HAP-1 (cell line): ENCODE measurements around the gene NR3C1.

ENCODE experiments used
- DNase-seq, 2 experiments: peaks; one replicate each; pipeline ENCODE4 v3.0.0-alpha.2; 2016 to 2020; ENCODE audit warnings: low spot score in 2 of 2
- H3K27me3 ChIP-seq: fragments of 250-450 bp; sonication (Bioruptor Pico); 2 replicates; pipeline ENCODE4 v1.5.1; 2020; ENCODE audit warnings: low read depth, mild to moderate bottlenecking, moderate library complexity
- H3K36me3 ChIP-seq: fragments of 250-450 bp; sonication (Bioruptor Pico); replicated peaks from 2 replicates; pipeline ENCODE4 v1.5.1; 2020; ENCODE audit warnings: mild to moderate bottlenecking
- H3K4me1 ChIP-seq: fragments of 250-450 bp; sonication (Bioruptor Pico); 2 replicates; pipeline ENCODE4 v1.5.1; 2020; ENCODE audit warnings: mild to moderate bottlenecking
- H3K4me3 ChIP-seq: fragments of 250-450 bp; sonication (Bioruptor Pico); 2 replicates; pipeline ENCODE4 v1.5.1; 2020; ENCODE audit warnings: mild to moderate bottlenecking, moderate library complexity
- H3K9me3 ChIP-seq: fragments of 250-450 bp; sonication (Bioruptor Pico); 2 replicates; pipeline ENCODE4 v1.5.1; 2020; ENCODE audit warnings: mild to moderate bottlenecking, moderate library complexity
- in situ Hi-C: fragments of 300-500 bp; cut with MboI; formaldehyde crosslinking; loops from 3 replicates; pipeline ENCODE4 v1.14.3; 2020; ENCODE audit warnings: low sequenced_read_pairs, inconsistent platforms, mixed read lengths

The NR3C1 gene

DNA sequence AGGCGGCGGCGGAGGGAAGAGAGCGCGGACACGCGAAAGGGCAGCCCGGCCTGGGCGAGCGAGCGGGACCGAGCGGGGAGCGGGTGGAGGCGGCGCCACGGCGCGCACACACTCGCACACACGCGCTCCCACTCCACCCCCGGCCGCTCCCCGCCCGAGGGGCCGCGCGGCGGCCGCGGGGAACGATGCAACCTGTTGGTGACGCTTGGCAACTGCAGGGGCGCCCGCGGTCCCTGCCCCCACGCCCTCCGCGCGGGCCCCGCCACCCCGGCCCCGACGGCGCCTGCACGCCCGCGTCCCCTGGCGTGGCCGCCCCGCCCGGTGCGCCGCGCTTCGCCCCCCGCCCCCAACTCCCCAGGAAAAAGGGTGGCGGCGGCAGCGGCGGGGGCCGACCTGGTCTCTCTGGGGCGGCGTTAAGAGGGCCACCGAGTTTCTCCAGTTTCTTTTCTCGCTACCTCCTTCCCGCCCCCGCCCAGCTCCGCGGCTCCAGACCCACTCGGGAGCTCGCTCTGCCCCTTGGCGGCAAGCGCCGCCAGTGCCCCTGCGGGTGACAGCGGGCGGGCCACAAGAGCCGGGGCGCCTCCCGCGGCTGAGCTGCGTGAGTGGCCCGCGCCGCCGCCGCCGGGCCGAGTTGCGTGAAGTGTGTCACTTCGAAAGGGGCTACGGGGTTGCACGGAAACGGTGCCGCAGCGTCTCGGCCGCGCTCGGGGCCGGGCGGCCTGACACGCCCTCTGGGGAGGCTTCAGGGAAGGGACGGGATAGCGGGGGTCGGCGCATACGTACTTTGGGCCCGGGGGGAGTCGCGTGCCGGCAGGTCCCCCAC lies at the start of gene NR3C1:
NR3C1 (minus strand) TSS at position 94 of the 823 bp plus-strand sequence. CDS start 2,847 bp downstream, outside the sequence.
- Histone ChIP-seq H3K4me3 (peak within 1 kb of the TSS; percentile 23), H3K4me1 (no peaks in the 10 kb centered on the region), H3K36me3 (no peaks in the 10 kb centered on the region), H3K9me3 (0 out of 2 replicates have a peak, but pooled peaks cover 3% of the 10 kb centered on the region), H3K27me3 (peaks cover 68% of the 10 kb centered on the region)
- in situ Hi-C loops, result no loop called here
- DNase-seq, result peak in 1 of 2 experiments; percentile 50

DNA sequence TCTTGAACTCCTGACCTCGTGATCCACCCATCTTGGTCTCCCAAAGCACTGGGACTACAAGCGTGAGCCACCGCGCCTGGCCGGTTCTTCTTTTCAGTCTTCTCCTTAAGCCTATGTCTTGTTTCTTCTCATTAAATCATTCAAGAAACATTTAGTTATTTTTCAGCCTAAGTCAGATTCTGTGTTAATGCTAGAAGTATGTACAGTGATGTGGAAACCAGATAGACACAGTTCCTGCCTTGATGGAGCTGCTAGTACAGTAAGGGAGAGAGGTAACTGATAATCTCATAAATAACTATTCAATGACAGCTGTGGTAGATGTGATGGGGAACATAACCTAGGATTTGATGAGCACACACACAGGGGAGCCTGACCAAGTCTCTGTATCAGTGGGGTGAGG lies 46.3 kb upstream of the NR3C1 start:
- DNase-seq, result no peak
- no peaks in the 10 kb centered on the region for H3K9me3 ChIP-seq
- in situ Hi-C loops, result no loop called here
- H3K36me3 ChIP-seq, result no peaks in the 10 kb centered on the region
- H3K4me3 ChIP-seq, result no peak overlapping the region
- no peaks in the 10 kb centered on the region for H3K4me1 ChIP-seq
- no peaks in the 10 kb centered on the region for H3K27me3 ChIP-seq

DNA sequence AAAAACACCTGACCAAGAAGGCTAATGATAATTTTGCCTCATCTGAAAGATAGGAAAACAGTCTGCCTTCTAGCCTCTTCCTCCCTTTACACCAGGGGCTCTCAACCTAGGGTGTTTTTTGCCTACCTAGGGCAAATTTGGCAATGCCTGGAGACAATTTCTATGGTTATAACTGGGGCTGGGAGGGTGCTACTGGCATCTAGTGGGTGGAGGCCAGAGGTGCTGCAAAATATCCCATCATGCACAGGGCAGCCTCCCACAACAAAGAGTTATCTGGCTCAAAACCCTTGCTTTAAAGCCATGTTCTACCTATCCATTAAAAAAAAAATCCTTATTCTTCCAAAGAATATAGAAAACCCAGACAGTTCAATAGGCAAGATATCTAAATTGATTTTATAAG lies 45.0 kb upstream of the NR3C1 start:
- Histone ChIP-seq H3K27me3 (no peaks in the 10 kb centered on the region), H3K9me3 (no peaks in the 10 kb centered on the region), H3K36me3 (no peaks in the 10 kb centered on the region), H3K4me3 (no peak overlapping the region), H3K4me1 (no peaks in the 10 kb centered on the region)
- no peak for DNase-seq
- in situ Hi-C loops, result no loop called here

DNA sequence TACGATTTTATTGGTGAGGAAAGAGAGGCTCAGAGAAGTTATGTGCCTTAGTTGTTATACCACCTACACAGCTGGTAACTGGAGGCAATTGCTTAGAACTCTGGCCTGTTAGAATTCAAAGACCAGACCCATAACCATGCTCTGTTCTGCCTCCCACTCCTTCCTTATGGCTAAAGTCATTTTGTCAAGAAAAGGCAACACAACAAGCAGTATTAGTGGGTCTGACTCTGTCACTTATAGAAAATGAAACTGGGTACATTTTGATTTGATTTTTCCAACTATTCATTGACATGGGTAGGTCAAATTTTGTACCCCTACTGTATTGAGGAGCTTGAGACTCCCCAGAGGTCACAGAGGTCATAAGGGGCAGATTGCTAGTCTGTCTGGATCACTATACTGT lies 44.5 kb upstream of the NR3C1 start:
- Histone ChIP-seq H3K9me3 (no peaks in the 10 kb centered on the region), H3K4me3 (no peak overlapping the region), H3K4me1 (no peaks in the 10 kb centered on the region), H3K27me3 (no peaks in the 10 kb centered on the region), H3K36me3 (no peaks in the 10 kb centered on the region)
- no peak for DNase-seq
- in situ Hi-C loops, result no loop called here

DNA sequence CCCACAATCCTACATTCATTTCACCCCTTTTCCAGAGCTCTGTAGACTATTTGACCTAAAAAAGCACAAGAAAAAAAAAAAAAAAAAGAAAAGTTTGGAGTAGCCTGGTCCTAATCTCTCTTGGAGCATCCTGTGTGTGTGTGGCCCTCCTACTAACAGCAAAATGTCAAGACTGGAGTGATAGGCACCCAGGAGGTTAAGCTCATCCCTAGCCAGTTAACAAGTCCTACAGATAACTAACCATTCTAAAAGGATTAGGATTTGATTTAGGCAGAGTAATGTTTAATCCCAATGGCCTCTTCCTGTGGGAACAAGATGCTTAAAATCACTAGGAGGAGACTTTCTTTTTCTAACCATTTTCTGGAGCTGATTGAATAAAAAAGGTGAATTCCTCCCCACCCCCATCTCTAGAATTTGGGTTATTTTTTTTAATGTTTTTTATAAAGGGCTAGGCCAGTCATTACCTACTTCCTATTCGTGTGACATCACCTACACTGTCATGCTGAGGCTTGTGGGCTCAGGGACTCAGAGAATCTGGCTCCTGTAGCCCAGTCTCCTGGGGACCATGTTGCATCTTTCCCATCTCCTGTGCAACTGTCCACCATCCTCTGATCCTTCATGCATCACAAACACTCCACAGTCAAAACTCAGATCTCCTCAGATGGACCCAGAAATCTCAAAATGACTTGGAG lies 43.2 kb upstream of the NR3C1 start:
- no peaks in the 10 kb centered on the region for H3K4me1 ChIP-seq
- no peaks in the 10 kb centered on the region for H3K36me3 ChIP-seq
- no peaks in the 10 kb centered on the region for H3K9me3 ChIP-seq
- in situ Hi-C loops, result no loop called here
- H3K27me3 ChIP-seq, result no peaks in the 10 kb centered on the region
- no peak for DNase-seq
- H3K4me3 ChIP-seq, result no peak overlapping the region

DNA sequence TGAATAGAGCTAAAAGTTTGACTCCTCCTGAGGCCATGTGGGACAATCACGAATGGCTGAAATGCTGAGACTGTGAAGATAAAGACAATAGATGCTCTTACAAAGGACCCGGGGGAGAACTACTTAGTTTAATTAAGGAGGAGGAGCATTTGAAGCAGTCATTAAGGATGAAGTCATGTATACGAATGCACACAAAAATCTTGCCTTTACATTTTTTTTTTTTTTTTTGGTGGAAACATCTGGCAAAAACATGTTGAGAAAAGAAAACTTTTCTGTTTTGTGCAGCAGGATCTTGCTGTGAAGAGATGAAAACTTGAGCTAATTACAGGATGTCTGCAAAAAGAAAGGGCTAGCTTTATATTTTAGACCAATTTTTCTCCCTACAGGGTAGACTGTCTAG lies 42.3 kb upstream of the NR3C1 start:
- in situ Hi-C loops, result no loop called here
- no peaks in the 10 kb centered on the region for H3K36me3 ChIP-seq
- no peaks in the 10 kb centered on the region for H3K4me1 ChIP-seq
- DNase-seq, result no peak
- H3K9me3 ChIP-seq, result no peaks in the 10 kb centered on the region
- no peaks in the 10 kb centered on the region for H3K27me3 ChIP-seq
- no peak overlapping the region for H3K4me3 ChIP-seq

DNA sequence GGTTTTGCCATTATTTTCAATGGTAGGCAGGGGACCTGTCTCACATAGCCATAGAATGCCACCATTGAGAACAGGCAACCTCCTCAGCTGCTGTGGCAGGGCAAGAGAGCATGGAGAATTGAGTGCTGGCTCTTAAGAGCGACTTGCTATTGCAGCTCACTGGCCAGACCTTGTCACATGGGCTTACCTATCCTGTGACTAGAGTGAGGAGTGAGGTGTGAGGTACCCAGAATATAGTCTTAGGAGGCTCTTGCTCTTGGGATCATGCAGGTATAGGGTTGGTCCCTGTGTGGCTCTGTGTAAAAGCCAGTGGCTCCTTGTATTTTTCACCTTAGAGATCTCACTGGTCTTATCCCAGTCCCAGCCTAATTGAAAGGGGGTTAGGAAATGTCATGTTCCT lies 39.8 kb upstream of the NR3C1 start:
- Histone ChIP-seq H3K9me3 (no peaks in the 10 kb centered on the region), H3K27me3 (no peaks in the 10 kb centered on the region), H3K36me3 (no peaks in the 10 kb centered on the region), H3K4me1 (no peaks in the 10 kb centered on the region), H3K4me3 (no peak overlapping the region)
- no peak for DNase-seq
- in situ Hi-C loops, result no loop called here

DNA sequence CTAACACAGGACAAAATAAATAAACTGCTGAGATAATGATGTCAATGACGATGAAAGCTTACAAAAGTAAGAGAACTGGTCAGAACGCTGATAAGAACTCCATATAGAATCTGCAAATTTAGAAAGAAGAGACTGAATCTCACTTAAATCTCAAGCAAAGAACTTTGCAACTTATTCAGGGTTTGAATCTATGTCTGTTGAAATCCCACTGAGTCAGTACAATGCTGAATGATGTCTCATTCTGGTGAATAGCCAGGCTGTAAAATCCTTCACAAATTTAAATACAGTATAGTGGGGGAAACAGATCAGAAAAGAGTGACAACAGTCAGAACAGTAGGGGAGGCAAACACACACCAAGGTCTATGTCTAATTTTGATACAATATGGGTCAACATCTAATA lies 38.9 kb upstream of the NR3C1 start:
- Histone ChIP-seq H3K4me1 (no peaks in the 10 kb centered on the region), H3K4me3 (no peak overlapping the region), H3K36me3 (no peaks in the 10 kb centered on the region), H3K9me3 (no peaks in the 10 kb centered on the region), H3K27me3 (no peaks in the 10 kb centered on the region)
- in situ Hi-C loops, result no loop called here
- no peak for DNase-seq

DNA sequence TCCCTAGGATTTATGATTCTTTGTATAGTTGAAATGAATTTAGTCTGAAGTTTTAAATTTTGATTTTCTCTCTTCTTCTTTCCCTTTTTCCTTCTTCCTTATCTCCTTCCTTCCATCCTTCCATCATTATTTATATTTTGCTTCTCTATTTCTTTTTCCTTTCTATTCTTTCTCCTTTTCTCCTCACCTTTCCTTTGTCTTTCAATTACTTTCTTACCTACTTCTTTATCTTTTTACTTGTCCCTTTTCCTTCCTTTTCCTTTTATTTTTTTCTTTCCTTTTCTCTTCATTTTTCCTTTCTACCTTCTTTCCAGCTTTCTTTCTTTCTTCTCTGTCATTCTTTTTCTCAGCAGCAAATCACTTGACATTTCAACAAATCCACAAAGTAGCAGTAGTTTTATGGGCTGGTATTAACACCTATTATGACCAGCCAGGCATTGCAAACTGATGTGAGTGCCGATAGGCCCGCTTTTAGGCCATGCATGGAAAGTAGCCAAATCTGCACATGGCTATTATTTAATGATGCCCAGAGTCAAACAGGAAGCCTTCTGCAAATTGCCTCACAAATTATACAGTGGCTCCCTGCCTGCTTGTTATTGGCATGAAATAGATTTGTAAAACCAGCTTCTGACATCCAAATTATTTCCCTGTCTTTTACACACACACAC lies 37.1 kb upstream of the NR3C1 start:
- no peaks in the 10 kb centered on the region for H3K9me3 ChIP-seq
- no peak for DNase-seq
- no peaks in the 10 kb centered on the region for H3K27me3 ChIP-seq
- H3K36me3 ChIP-seq, result no peaks in the 10 kb centered on the region
- no peaks in the 10 kb centered on the region for H3K4me1 ChIP-seq
- no peak overlapping the region for H3K4me3 ChIP-seq
- in situ Hi-C loops, result no loop called here

DNA sequence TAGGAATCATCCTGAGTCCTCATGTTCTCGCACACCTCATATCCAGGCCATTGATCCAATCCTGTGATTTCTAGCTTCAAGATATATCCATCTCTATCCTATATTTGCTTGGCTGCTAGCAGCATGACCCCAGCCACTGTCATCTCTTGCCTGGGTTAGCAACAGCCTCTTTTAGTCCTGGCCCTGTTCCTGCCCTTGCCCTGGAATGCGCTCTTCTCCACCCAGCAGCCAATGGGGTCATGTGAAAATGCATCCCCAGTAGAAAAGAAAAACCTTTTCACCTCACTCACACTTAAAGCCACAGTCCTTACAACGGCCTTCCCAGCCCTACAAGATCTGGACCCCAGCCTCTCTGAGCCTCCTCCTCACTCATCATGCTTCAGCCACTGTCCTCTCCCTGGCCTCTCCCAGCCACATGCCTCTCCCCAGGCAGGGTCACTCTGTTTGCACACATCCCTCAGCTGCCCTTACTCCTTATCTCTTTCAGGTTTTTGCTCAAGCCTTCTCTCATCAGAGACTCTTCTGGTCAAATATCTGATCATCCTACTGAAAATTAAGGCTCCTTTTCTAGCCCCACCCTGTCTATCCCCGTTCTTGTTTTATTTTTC lies 34.3 kb upstream of the NR3C1 start:
- Histone ChIP-seq H3K4me3 (no peak overlapping the region), H3K9me3 (no peaks in the 10 kb centered on the region), H3K4me1 (no peaks in the 10 kb centered on the region), H3K36me3 (no peaks in the 10 kb centered on the region), H3K27me3 (no peaks in the 10 kb centered on the region)
- in situ Hi-C loops, result no loop called here
- no peak for DNase-seq

DNA sequence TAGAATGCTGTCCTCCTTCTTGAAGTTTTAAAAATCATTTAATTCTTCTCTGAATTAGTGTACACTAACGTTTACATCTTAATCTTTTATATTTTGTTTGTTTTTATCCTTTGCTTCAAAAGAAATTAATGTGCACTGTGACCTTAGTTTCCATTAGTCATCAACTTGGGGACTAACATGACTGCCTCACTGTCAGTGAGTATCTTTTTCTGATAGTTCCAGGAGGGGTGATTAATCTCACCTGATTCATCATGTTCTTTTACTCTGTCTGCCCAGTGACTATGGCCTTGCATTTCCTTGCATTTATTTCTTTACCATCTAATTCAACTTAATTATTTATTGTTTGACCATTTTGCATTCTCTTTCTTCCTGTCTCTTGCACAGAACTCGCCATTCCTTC lies 33.4 kb upstream of the NR3C1 start:
- Histone ChIP-seq H3K27me3 (no peaks in the 10 kb centered on the region), H3K4me1 (no peaks in the 10 kb centered on the region), H3K4me3 (no peak overlapping the region), H3K36me3 (no peaks in the 10 kb centered on the region), H3K9me3 (no peaks in the 10 kb centered on the region)
- DNase-seq, result no peak
- in situ Hi-C loops, result no loop called here

DNA sequence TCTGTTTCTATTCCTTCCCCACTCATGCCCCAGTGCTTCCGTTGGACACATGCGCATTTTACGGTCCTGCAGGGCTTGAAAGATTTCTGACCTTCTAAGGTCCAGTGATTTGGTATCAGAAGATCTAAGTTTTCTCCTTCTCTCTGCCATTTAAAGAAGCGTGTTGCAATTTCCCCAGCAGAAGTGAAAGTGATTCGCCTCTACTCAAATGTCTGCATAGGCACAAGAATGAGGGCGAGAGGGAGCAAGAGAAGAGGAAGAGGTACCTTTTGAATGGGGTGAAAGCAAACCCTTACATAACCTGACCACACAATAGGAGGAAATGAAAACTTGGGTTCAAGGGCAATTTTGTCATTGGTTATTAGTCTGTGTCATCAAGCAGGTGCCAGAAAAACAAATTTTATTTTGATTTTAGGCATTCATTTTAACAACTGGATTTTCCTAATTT lies 31.7 kb upstream of the NR3C1 start:
- no peaks in the 10 kb centered on the region for H3K9me3 ChIP-seq
- H3K27me3 ChIP-seq, result no peaks in the 10 kb centered on the region
- in situ Hi-C loops, result no loop called here
- H3K4me3 ChIP-seq, result no peak overlapping the region
- no peaks in the 10 kb centered on the region for H3K36me3 ChIP-seq
- H3K4me1 ChIP-seq, result no peaks in the 10 kb centered on the region
- DNase-seq, result no peak

DNA sequence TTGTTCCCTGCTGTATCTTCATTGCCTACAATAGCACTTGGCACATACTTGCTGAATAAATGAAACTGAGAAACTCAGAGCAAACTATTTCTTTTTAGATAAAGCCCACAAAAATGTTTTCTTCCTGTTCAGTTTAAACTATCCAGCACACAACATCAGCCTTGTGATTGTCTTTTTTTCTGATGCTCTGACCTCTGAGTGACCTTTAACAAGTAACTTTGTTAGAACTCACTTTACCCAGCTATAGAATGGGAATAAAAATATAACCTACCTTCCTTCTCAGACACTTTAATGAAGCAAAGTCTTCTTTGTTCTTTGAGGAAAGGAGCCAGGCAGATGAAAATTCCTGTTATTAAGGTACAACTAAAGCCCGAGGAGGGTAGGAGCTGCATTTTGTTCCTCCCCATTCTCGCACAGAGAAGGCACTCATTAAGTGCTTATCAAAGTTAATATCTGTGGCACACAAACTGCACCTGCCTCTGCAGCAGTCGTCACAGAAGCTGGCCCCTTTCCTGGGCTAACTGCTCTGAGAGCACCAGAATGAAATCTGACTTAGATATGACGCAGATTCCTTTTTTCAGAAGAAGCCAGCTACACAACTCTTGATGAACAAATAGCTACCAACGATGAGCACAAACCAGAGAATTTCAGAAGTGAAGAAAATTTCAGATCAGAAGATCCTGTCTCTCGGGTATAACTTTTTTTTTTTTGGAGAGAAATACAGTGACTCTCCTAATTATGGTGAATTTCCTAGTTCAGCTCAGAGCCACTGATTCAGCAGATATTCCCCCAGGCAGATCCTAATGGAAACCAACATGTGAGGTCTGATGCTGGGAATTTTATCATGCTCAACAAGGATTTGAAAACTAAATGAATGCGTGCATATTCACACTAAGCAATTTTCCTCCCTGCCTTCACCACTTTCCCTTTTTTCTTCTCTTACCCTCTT lies 31.0 kb upstream of the NR3C1 start:
- no peak overlapping the region for H3K4me3 ChIP-seq
- H3K27me3 ChIP-seq, result no peaks in the 10 kb centered on the region
- no peak for DNase-seq
- no peaks in the 10 kb centered on the region for H3K36me3 ChIP-seq
- in situ Hi-C loops, result no loop called here
- no peaks in the 10 kb centered on the region for H3K9me3 ChIP-seq
- no peaks in the 10 kb centered on the region for H3K4me1 ChIP-seq
